Globus pallidus (tissue), 1 donor: ENCODE measurements around the gene PLXNA2.

Source experiments
- DNase-seq: peaks from one replicate; pipeline ENCODE4 v3.0.0-alpha.2; 2015; ENCODE audit warnings: low spot score

The PLXNA2 gene

GRCh38 chr1:208203848-208204609, 40.2 kb downstream of the PLXNA2 start:
- peak; percentile 17 for DNase-seq

GRCh38 chr1:208203127-208203847, 40.9 kb downstream of the PLXNA2 start:
- DNase-seq, result peak; percentile 38

- DNase-seq, result no peak
Observed at GRCh38 chr1:208202333-208202995, 41.7 kb downstream of the PLXNA2 start.

GRCh38 chr1:208201229-208201628, 43.0 kb downstream of the PLXNA2 start:
- DNase-seq, result no peak

GRCh38 chr1:208200116-208200515, 44.1 kb downstream of the PLXNA2 start:
- DNase-seq, result no peak

- no peak for DNase-seq
Observed at GRCh38 chr1:208198236-208198635, 45.9 kb downstream of the PLXNA2 start.

- no peak for DNase-seq
Observed at GRCh38 chr1:208194944-208195343, 49.2 kb downstream of the PLXNA2 start.

GRCh38 chr1:208192995-208193394, 51.2 kb downstream of the PLXNA2 start:
- no peak for DNase-seq

GRCh38 chr1:208190784-208191183, 53.4 kb downstream of the PLXNA2 start:
- DNase-seq, result no peak

- no peak for DNase-seq
Observed at GRCh38 chr1:208189716-208190115, 54.5 kb downstream of the PLXNA2 start.

- no peak for DNase-seq
Observed at GRCh38 chr1:208189183-208189582, 55.0 kb downstream of the PLXNA2 start.

GRCh38 chr1:208188607-208189006, 55.6 kb downstream of the PLXNA2 start:
- no peak for DNase-seq

GRCh38 chr1:208187499-208188041, 56.6 kb downstream of the PLXNA2 start:
- no peak for DNase-seq

GRCh38 chr1:208185801-208186231, 58.4 kb downstream of the PLXNA2 start:
- DNase-seq, result no peak

- DNase-seq, result no peak
Observed at GRCh38 chr1:208184966-208185654, 59.1 kb downstream of the PLXNA2 start.

- no peak for DNase-seq
Observed at GRCh38 chr1:208183977-208184911, 59.9 kb downstream of the PLXNA2 start.

GRCh38 chr1:208182880-208183645, 61.1 kb downstream of the PLXNA2 start:
- DNase-seq, result no peak

GRCh38 chr1:208181364-208181763, 62.8 kb downstream of the PLXNA2 start:
- DNase-seq, result no peak

- no peak for DNase-seq
Observed at GRCh38 chr1:208180421-208180820, 63.8 kb downstream of the PLXNA2 start.

GRCh38 chr1:208179961-208180409, 64.2 kb downstream of the PLXNA2 start:
- DNase-seq, result no peak
